Upper lobe of left lung (tissue), 4 donors: Measurements from ENCODE around the gene SEC14L3.

Experiments used
- POLR2AphosphoS5 ChIP-seq, 2 donors: sonication (generic); formaldehyde crosslinking; IDR thresholded peaks; one replicate each; pipeline ENCODE4 v1.5.1; 2017; ENCODE audit warnings: antibody characterized with exemption in 2 of 2
- TF ChIP-seq, protein P1 (sequence below), 6 experiments: fragments of 450-650 bp in 4 of 6; fragments of 200-600 bp in 2 of 6; sonication (generic) in 2 of 6; IDR thresholded peaks; one replicate each; pipeline ENCODE4 v1.5.1; 2016 to 2019; ENCODE audit warnings: antibody characterized with exemption in 6 of 6

DNA sequence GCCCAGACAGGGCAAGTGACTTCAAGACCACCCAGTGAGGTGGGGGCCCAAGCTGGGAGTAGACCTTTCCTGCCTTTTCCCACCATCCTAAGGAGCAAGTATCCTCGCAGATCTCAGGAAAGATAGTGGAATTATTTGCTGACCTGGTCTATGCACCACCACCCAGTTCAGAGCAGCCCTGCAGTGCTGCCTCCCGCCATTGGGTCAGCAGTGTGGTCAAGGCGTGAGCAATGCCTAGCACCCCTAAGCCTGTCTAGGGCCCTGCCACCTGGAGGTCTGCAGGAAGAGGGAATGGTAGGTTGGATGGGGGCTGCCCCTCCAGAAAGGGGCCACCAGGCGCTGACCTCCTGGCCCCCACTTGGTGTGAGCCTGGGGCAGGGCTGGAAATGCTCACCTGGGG, 39.7 kb downstream of the SEC14L3 start:
- TF ChIP-seq POLR2AphosphoS5 (IDR thresholded peaks at IDR 0.05) = no peak
- TF ChIP-seq, protein P1, sequence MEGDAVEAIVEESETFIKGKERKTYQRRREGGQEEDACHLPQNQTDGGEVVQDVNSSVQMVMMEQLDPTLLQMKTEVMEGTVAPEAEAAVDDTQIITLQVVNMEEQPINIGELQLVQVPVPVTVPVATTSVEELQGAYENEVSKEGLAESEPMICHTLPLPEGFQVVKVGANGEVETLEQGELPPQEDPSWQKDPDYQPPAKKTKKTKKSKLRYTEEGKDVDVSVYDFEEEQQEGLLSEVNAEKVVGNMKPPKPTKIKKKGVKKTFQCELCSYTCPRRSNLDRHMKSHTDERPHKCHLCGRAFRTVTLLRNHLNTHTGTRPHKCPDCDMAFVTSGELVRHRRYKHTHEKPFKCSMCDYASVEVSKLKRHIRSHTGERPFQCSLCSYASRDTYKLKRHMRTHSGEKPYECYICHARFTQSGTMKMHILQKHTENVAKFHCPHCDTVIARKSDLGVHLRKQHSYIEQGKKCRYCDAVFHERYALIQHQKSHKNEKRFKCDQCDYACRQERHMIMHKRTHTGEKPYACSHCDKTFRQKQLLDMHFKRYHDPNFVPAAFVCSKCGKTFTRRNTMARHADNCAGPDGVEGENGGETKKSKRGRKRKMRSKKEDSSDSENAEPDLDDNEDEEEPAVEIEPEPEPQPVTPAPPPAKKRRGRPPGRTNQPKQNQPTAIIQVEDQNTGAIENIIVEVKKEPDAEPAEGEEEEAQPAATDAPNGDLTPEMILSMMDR (IDR thresholded peaks at IDR 0.05) = no peak
